ENCODE results near the gene DENND1B. TPM values are rescaled to one million over a fixed set of nuclear protein-coding genes. Genes with fewer than 3 reads are reported as not detected.

The DENND1B gene
- total and polyA plus RNA-seq, 2 of the 13 experiments (the other 11 are each of a cell fraction or from before 2014, with no cell fraction given) = 2.6 to 5.7 TPM

- Histone ChIP-seq H3K4me2 (ENCODE audit: low read depth, low read length) (no peak overlapping the region), H2AFZ (ENCODE audit: low read length) (no peak overlapping the region), H3K4me3 (replicated peaks in 1 of 3; ENCODE audit: insufficient read depth in 1 of 3, low read depth in 2 of 3, low read length in 3 of 3) (no peak overlapping the region), H3K27ac (ENCODE audit: extremely low read length, insufficient read depth, low read length) (no peak overlapping the region), H3K9ac (ENCODE audit: insufficient read depth, low read depth, low read length) (no peak overlapping the region), H3K79me2 (ENCODE audit: insufficient read depth, low read length) (no peaks in the 10 kb centered on the region), H3K27me3 (ENCODE audit: control insufficient read depth in 1 of 2, insufficient read depth in 2 of 2, low read length in 2 of 2) (no peaks in the 10 kb centered on the region), H3K4me1 (ENCODE audit: insufficient read depth, low read length) (peaks cover 12% of the 10 kb centered on the region), H3K36me3 (replicated peaks in 1 of 2; ENCODE audit: control insufficient read depth in 1 of 2, insufficient read depth in 2 of 2, low read length in 2 of 2) (no peaks in the 10 kb centered on the region), H3K9me3 (ENCODE audit: low read length) (no peaks in the 10 kb centered on the region), H4K20me1 (ENCODE audit: insufficient read depth, low read length) (no peaks in the 10 kb centered on the region)
- FAIRE-seq (no peak), ATAC-seq (no peak), DNase-seq (ENCODE audit: low spot score) (no peak)
- in situ Hi-C loops (cut with HindIII; ENCODE audit: extremely low pct_ligation_motif_present, low pct_unique_long_range_greater_than_20kb) (loop anchor here (10.0 kb wide), 1 partner anchor 145 kb away; the partner anchor contains the start of gene LHX9), intact Hi-C loops (cut with micrococcal nuclease; ENCODE audit: unreplicated experiment) (loop anchor here (10.0 kb wide), 1 partner anchor 95 kb away; no protein-coding TSS in a partner anchor)
- CTCF ChIA-PET (ENCODE audit: low intra/inter-chr PET ratio, low total read pairs) = no interaction called here
- TF ChIP-seq SNAPC5 (CRISPR knock-in tag; IDR thresholded peaks at IDR 0.05; ENCODE audit: borderline replicate concordance) = no peak
- no peak for TF ChIP-seq TEF (CRISPR knock-in tag; IDR thresholded peaks at IDR 0.05)
- no peak for TF ChIP-seq MBNL3 (CRISPR knock-in tag; conservative IDR thresholded peaks at IDR 0.05)
- TF ChIP-seq CENPT (CRISPR knock-in tag; IDR thresholded peaks at IDR 0.05; ENCODE audit: low read depth) = no peak
- TF ChIP-seq HOXD1 (CRISPR knock-in tag; IDR thresholded peaks at IDR 0.05) = no peak
- no peak for TF ChIP-seq FOXK1 (CRISPR knock-in tag; IDR thresholded peaks at IDR 0.05; ENCODE audit: borderline replicate concordance, low read depth)
- no peak for TF ChIP-seq NFAT5 (CRISPR knock-in tag; IDR thresholded peaks at IDR 0.05)
- no peak for TF ChIP-seq DR1 (CRISPR knock-in tag; IDR thresholded peaks at IDR 0.05)
- TF ChIP-seq NCOA1 (CRISPR knock-in tag; IDR thresholded peaks at IDR 0.05) = no peak
- TF ChIP-seq TARDBP (CRISPR knock-in tag; IDR thresholded peaks at IDR 0.05) = no peak
- no peak for TF ChIP-seq ZNF784 (CRISPR knock-in tag; IDR thresholded peaks at IDR 0.05; ENCODE audit: borderline replicate concordance)
- no peak for TF ChIP-seq MYNN (CRISPR knock-in tag; IDR thresholded peaks at IDR 0.05; ENCODE audit: low read depth)
- TF ChIP-seq MAX (IDR thresholded peaks at IDR 0.05) = no peak
- no peak for TF ChIP-seq ZNF543 (CRISPR knock-in tag; IDR thresholded peaks at IDR 0.05)
- no peak for TF ChIP-seq ZKSCAN8 (CRISPR knock-in tag; IDR thresholded peaks at IDR 0.05; ENCODE audit: borderline replicate concordance)
- TF ChIP-seq ZNF3 (CRISPR knock-in tag; IDR thresholded peaks at IDR 0.05) = no peak
- no TSS peak for BruUV-seq (replicated peaks)
- POLR2A ChIA-PET = no interaction called here
These were observed 5.0 kb downstream of the DENND1B start for GRCh38 chr1:197770243-197770642.
